ENCODE results near the gene PTPRF. TPM values are rescaled to one million over a fixed set of nuclear protein-coding genes. Genes with fewer than 3 reads are reported as not detected.

The PTPRF gene
- total RNA-seq, 1 experiment from 2014 or later, result 110 TPM

- TF ChIP-seq EZH2 (IDR thresholded peaks at IDR 0.05; ENCODE audit: borderline replicate concordance, low read depth, low read length, poor library complexity, severe bottlenecking), result no peak
- TF ChIP-seq, protein P1, sequence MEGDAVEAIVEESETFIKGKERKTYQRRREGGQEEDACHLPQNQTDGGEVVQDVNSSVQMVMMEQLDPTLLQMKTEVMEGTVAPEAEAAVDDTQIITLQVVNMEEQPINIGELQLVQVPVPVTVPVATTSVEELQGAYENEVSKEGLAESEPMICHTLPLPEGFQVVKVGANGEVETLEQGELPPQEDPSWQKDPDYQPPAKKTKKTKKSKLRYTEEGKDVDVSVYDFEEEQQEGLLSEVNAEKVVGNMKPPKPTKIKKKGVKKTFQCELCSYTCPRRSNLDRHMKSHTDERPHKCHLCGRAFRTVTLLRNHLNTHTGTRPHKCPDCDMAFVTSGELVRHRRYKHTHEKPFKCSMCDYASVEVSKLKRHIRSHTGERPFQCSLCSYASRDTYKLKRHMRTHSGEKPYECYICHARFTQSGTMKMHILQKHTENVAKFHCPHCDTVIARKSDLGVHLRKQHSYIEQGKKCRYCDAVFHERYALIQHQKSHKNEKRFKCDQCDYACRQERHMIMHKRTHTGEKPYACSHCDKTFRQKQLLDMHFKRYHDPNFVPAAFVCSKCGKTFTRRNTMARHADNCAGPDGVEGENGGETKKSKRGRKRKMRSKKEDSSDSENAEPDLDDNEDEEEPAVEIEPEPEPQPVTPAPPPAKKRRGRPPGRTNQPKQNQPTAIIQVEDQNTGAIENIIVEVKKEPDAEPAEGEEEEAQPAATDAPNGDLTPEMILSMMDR (conservative IDR thresholded peaks at IDR 0.05; ENCODE audit: low read depth, low read length), result no peak
- no peak for DNase-seq (ENCODE audit: low spot score)
- CTCF ChIA-PET, result interaction anchor here (1.4 kb wide), 1 partner anchor 539 kb away, joined by 4 read pairs; no protein-coding TSS in a partner anchor
Measured at GRCh38 chr1:43509740-43510375, 20.8 kb upstream of the PTPRF start.

DNA sequence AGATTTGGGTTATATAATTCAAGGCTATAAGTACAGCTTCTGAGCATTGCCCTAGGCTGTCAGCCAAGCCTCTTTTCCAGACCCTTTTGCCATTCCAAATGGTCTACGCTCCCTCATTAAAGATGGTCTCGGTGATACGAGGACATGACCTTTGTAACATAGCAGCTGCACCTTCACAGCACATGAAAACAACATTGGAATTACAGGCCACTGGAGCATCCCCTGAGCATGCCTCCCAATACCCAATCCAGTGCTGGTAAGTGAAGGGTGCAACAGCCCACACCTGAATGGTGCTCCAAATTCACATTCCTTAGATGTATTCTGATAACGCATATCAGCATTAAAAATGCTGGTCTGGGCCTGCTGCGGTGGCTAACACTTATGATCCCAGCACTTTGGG lies 20.1 kb upstream of the PTPRF start:
- no peak overlapping the region for H3K27ac ChIP-seq (ENCODE audit: low read depth, low read length, poor library complexity, severe bottlenecking)
- intact Hi-C loops (cut with micrococcal nuclease; ENCODE audit: unreplicated experiment), result no loop called here
- CTCF ChIA-PET, result no interaction called here
- DNase-seq (ENCODE audit: low spot score), result no peak
- TF ChIP-seq, protein P1 (conservative IDR thresholded peaks at IDR 0.05; ENCODE audit: low read depth, low read length), result no peak
- no peak for TF ChIP-seq EZH2 (IDR thresholded peaks at IDR 0.05; ENCODE audit: borderline replicate concordance, low read depth, low read length, poor library complexity, severe bottlenecking)
- no peak overlapping the region for H3K4me3 ChIP-seq (ENCODE audit: low read depth, low read length, poor library complexity, severe bottlenecking)
- no peaks in the 10 kb centered on the region for H3K9me3 ChIP-seq (ENCODE audit: low read depth, low read length, poor library complexity, severe bottlenecking)
- no peaks in the 10 kb centered on the region for H3K4me1 ChIP-seq (ENCODE audit: insufficient read depth, low read length, poor library complexity, severe bottlenecking)
- no TSS peak for BruUV-seq (replicated peaks)
- POLR2A ChIA-PET (ENCODE audit: low non-redundant PET), result no interaction called here
- H3K27me3 ChIP-seq (replicated peaks; ENCODE audit: insufficient read depth, low read depth, low read length, poor library complexity), result no peaks in the 10 kb centered on the region
- no peaks in the 10 kb centered on the region for H3K36me3 ChIP-seq (ENCODE audit: insufficient read depth, low read length, poor library complexity, severe bottlenecking)

More at GRCh38 chr1:43509740-43510375, 20.8 kb upstream of the PTPRF start:
- no peaks in the 10 kb centered on the region for H3K27me3 ChIP-seq (replicated peaks; ENCODE audit: insufficient read depth, low read depth, low read length, poor library complexity)
- no peak overlapping the region for H3K4me3 ChIP-seq (ENCODE audit: low read depth, low read length, poor library complexity, severe bottlenecking)
- H3K36me3 ChIP-seq (ENCODE audit: insufficient read depth, low read length, poor library complexity, severe bottlenecking), result no peaks in the 10 kb centered on the region
- H3K9me3 ChIP-seq (ENCODE audit: low read depth, low read length, poor library complexity, severe bottlenecking), result no peaks in the 10 kb centered on the region
- no TSS peak for BruUV-seq (replicated peaks)
- POLR2A ChIA-PET (ENCODE audit: low non-redundant PET), result no interaction called here
- no peak overlapping the region for H3K27ac ChIP-seq (ENCODE audit: low read depth, low read length, poor library complexity, severe bottlenecking)
- H3K4me1 ChIP-seq (ENCODE audit: insufficient read depth, low read length, poor library complexity, severe bottlenecking), result no peaks in the 10 kb centered on the region
- intact Hi-C loops (cut with micrococcal nuclease; ENCODE audit: unreplicated experiment), result no loop called here

GRCh38 chr1:43511394-43511793 lies 19.3 kb upstream of the PTPRF start:
- TF ChIP-seq EZH2 (IDR thresholded peaks at IDR 0.05; ENCODE audit: borderline replicate concordance, low read depth, low read length, poor library complexity, severe bottlenecking), result no peak
- TF ChIP-seq, protein P1 (conservative IDR thresholded peaks at IDR 0.05; ENCODE audit: low read depth, low read length), result no peak
- ChIA-PET POLR2A (ENCODE audit: low non-redundant PET) (no interaction called here), CTCF (no interaction called here)
- DNase-seq (ENCODE audit: low spot score), result no peak
- Histone ChIP-seq H3K4me3 (ENCODE audit: low read depth, low read length, poor library complexity, severe bottlenecking) (no peak overlapping the region), H3K4me1 (ENCODE audit: insufficient read depth, low read length, poor library complexity, severe bottlenecking) (no peaks in the 10 kb centered on the region), H3K27ac (ENCODE audit: low read depth, low read length, poor library complexity, severe bottlenecking) (no peak overlapping the region), H3K9me3 (ENCODE audit: low read depth, low read length, poor library complexity, severe bottlenecking) (no peaks in the 10 kb centered on the region), H3K36me3 (ENCODE audit: insufficient read depth, low read length, poor library complexity, severe bottlenecking) (no peaks in the 10 kb centered on the region), H3K27me3 (replicated peaks; ENCODE audit: insufficient read depth, low read depth, low read length, poor library complexity) (no peaks in the 10 kb centered on the region)
- BruUV-seq (replicated peaks), result no TSS peak
- intact Hi-C loops (cut with micrococcal nuclease; ENCODE audit: unreplicated experiment), result no loop called here
